HPDE6-E6E7 (cell line): ENCODE results near the gene OXLD1.
A peak's percentile ranks its signal among the peaks of the same experiment; 100 is the strongest.

Experiments used
- DNase-seq: peaks from one replicate; pipeline ENCODE4 v3.0.0; 2011; ENCODE audit warnings: missing footprints; ENCODE audit errors: extremely low spot score

The OXLD1 gene

GRCh38 chr17:81702934-81703746 is 36.7 kb upstream of the OXLD1 start, which contains the start of gene MRPL12:
Gene MRPL12, plus strand, starts transcription at chr17:81703367. Its CDS starts 135 bp downstream, at chr17:81703502.
- peak; percentile 97 for DNase-seq

GRCh38 chr17:81701288-81702071 is 35.1 kb upstream of the OXLD1 start:
- no peak for DNase-seq

GRCh38 chr17:81700353-81701287 is 34.2 kb upstream of the OXLD1 start:
- DNase-seq, result no peak

- DNase-seq, result no peak
Observed at GRCh38 chr17:81697261-81698044, 31.0 kb upstream of the OXLD1 start.

GRCh38 chr17:81696218-81696941 is 30.0 kb upstream of the OXLD1 start:
- no peak for DNase-seq

GRCh38 chr17:81695801-81696200 is 29.4 kb upstream of the OXLD1 start:
- DNase-seq, result no peak

GRCh38 chr17:81695211-81695610 is 28.8 kb upstream of the OXLD1 start:
- DNase-seq, result no peak

GRCh38 chr17:81694810-81695209 is 28.4 kb upstream of the OXLD1 start:
- no peak for DNase-seq

- no peak for DNase-seq
Observed at GRCh38 chr17:81693509-81694210, 27.3 kb upstream of the OXLD1 start.

GRCh38 chr17:81691608-81692007 is 25.2 kb upstream of the OXLD1 start:
- DNase-seq, result no peak

- DNase-seq, result no peak
Observed at GRCh38 chr17:81691196-81691595, 24.8 kb upstream of the OXLD1 start.

GRCh38 chr17:81690549-81690948 is 24.1 kb upstream of the OXLD1 start:
- no peak for DNase-seq

- no peak for DNase-seq
Observed at GRCh38 chr17:81690066-81690465, 23.7 kb upstream of the OXLD1 start.

- DNase-seq, result no peak
Observed at GRCh38 chr17:81688616-81689015, 22.2 kb upstream of the OXLD1 start.

- DNase-seq, result no peak
Observed at GRCh38 chr17:81687770-81688541, 21.6 kb upstream of the OXLD1 start.

GRCh38 chr17:81686614-81687013 is 20.2 kb upstream of the OXLD1 start:
- DNase-seq, result no peak

- peak; percentile 98 for DNase-seq
Observed at GRCh38 chr17:81685108-81685507, 18.7 kb upstream of the OXLD1 start.

GRCh38 chr17:81684442-81684911 is 18.1 kb upstream of the OXLD1 start:
- DNase-seq, result no peak
